ENCODE data around the gene SMPD4. TPM values are rescaled to one million over a fixed set of nuclear protein-coding genes. Genes with fewer than 3 reads are reported as not detected.
"Not testable (repeated sequence)": the region's sequence is repeated elsewhere in the genome, so short reads cannot be mapped to it uniquely, and the experiment has no call there.

SMPD4 gene
- total and polyA plus RNA-seq, 2 of the 4 experiments (the other 2 are of a cell fraction), result 8.6 to 63.0 TPM

GRCh38 chr2:130141645-130142370 lies 39.6 kb downstream of the SMPD4 start:
- H2BK120ac ChIP-seq (ENCODE audit: low read depth, low read length); H2BK20ac ChIP-seq (ENCODE audit: low read depth, low read length); H3K79me1 ChIP-seq (ENCODE audit: low read depth in 1 of 2, low read length in 2 of 2); H3K4me1 ChIP-seq (ENCODE audit: control insufficient read depth, insufficient read depth, low read length); H3K56ac ChIP-seq (ENCODE audit: extremely low read depth, insufficient read depth, low read length); intact Hi-C loops (cut with micrococcal nuclease); POLR2A ChIA-PET (ENCODE audit: unreplicated experiment); dilution Hi-C loops (cut with HindIII; ENCODE audit: low sequenced_read_pairs, unreplicated experiment); DNase-seq; H3K9ac ChIP-seq (ENCODE audit: low read depth, low read length); H2AFZ ChIP-seq (replicated peaks; ENCODE audit: low read length, poor library complexity); H4K20me1 ChIP-seq (ENCODE audit: insufficient read depth, low read length); in situ Hi-C loops (cut with MboI; ENCODE audit: low sequenced_read_pairs); ATAC-seq (ENCODE audit: low read depth); H3K23ac ChIP-seq (ENCODE audit: low read depth, low read length); H2BK15ac ChIP-seq (ENCODE audit: low read depth, low read length); H3K27ac ChIP-seq (ENCODE audit: insufficient read depth, low read length); H3K4me2 ChIP-seq (ENCODE audit: low read depth, low read length); H3K4me3 ChIP-seq (ENCODE audit: insufficient read depth, low read depth, low read length); H3K9me3 ChIP-seq (ENCODE audit: control insufficient read depth, insufficient read depth, low read length); H4K5ac ChIP-seq (ENCODE audit: low read depth, low read length); H3K36me3 ChIP-seq (ENCODE audit: control insufficient read depth, insufficient read depth, low read length); BruUV-seq (replicated peaks); H3K9me1 ChIP-seq (ENCODE audit: insufficient read depth, low read length); H4K91ac ChIP-seq (ENCODE audit: insufficient read depth, low read depth, low read length); H3K18ac ChIP-seq (ENCODE audit: low read depth, low read length); H2BK5ac ChIP-seq (ENCODE audit: low read depth, low read length, poor library complexity, severe bottlenecking); H2AK9ac ChIP-seq (replicated peaks; ENCODE audit: low read depth, low read length, poor library complexity); H3K27me3 ChIP-seq (ENCODE audit: control insufficient read depth, insufficient read depth, low read length); H2AK5ac ChIP-seq (ENCODE audit: low read depth, low read length); H4K8ac ChIP-seq (ENCODE audit: low read depth in 2 of 2, low read length in 2 of 2); CTCF ChIA-PET; H3K4ac ChIP-seq (ENCODE audit: low read depth, low read length); H3K14ac ChIP-seq (replicated peaks; ENCODE audit: low read depth, low read length): not testable (repeated sequence)
- WGBS, 2 experiments (ENCODE audit: extremely low coverage in 2 of 2, insufficient read length in 1 of 2), result no CpG with 5 or more reads among the region's 22 CpGs

DNA sequence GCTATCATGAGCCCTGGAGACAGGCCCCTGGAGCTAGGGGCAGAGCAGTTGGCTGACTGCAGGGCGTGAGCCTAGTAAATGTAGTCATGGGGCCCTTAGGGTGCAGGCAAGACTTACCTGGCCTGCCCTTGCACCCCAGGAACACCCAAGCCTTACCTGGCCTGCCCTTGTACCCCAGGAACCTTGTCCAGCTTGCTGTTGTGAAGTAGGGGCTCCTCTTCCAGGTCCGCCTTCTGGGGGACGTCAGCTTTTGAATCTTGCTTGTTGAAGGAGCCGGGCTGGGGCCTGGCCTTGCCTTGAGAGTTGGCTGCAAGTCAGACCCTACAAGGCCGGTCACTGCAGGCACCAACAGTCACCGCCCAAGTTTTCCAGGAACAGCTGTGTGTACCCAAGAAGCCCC lies 40.4 kb downstream of the SMPD4 start:
- CTCF ChIA-PET; H2AK9ac ChIP-seq (replicated peaks; ENCODE audit: low read depth, low read length, poor library complexity); H3K4me1 ChIP-seq (ENCODE audit: control insufficient read depth, insufficient read depth, low read length); H2BK120ac ChIP-seq (ENCODE audit: low read depth, low read length); H3K14ac ChIP-seq (replicated peaks; ENCODE audit: low read depth, low read length); H3K4me2 ChIP-seq (ENCODE audit: low read depth, low read length); H3K79me1 ChIP-seq (ENCODE audit: low read depth in 1 of 2, low read length in 2 of 2); H4K8ac ChIP-seq (ENCODE audit: low read depth in 2 of 2, low read length in 2 of 2); H3K9me1 ChIP-seq (ENCODE audit: insufficient read depth, low read length); intact Hi-C loops (cut with micrococcal nuclease); H3K18ac ChIP-seq (ENCODE audit: low read depth, low read length); H4K20me1 ChIP-seq (ENCODE audit: insufficient read depth, low read length); H4K91ac ChIP-seq (ENCODE audit: insufficient read depth, low read depth, low read length); H3K4me3 ChIP-seq (ENCODE audit: insufficient read depth, low read depth, low read length); H3K27me3 ChIP-seq (ENCODE audit: control insufficient read depth, insufficient read depth, low read length); H2BK15ac ChIP-seq (ENCODE audit: low read depth, low read length); in situ Hi-C loops (cut with MboI; ENCODE audit: low sequenced_read_pairs); POLR2A ChIA-PET (ENCODE audit: unreplicated experiment); DNase-seq; H3K9ac ChIP-seq (ENCODE audit: low read depth, low read length); BruUV-seq (replicated peaks); H3K4ac ChIP-seq (ENCODE audit: low read depth, low read length); H3K36me3 ChIP-seq (ENCODE audit: control insufficient read depth, insufficient read depth, low read length); H3K56ac ChIP-seq (ENCODE audit: extremely low read depth, insufficient read depth, low read length); H2AK5ac ChIP-seq (ENCODE audit: low read depth, low read length); H3K9me3 ChIP-seq (ENCODE audit: control insufficient read depth, insufficient read depth, low read length); H2AFZ ChIP-seq (replicated peaks; ENCODE audit: low read length, poor library complexity); dilution Hi-C loops (cut with HindIII; ENCODE audit: low sequenced_read_pairs, unreplicated experiment); H4K5ac ChIP-seq (ENCODE audit: low read depth, low read length); H3K27ac ChIP-seq (ENCODE audit: insufficient read depth, low read length); H3K23ac ChIP-seq (ENCODE audit: low read depth, low read length); ATAC-seq (ENCODE audit: low read depth); H2BK5ac ChIP-seq (ENCODE audit: low read depth, low read length, poor library complexity, severe bottlenecking); H2BK20ac ChIP-seq (ENCODE audit: low read depth, low read length): not testable (repeated sequence)
- WGBS, 2 experiments (ENCODE audit: extremely low coverage in 2 of 2, insufficient read length in 1 of 2), result no CpG with 5 or more reads among the region's 6 CpGs

Measured in IMR-90 (cell line).